Measurements from ENCODE around the gene HS6ST1.

HS6ST1 gene

GRCh38 chr2:128298286-128298685 is 20.4 kb downstream of the HS6ST1 start:
- DNase-seq: no peak

- no peak for DNase-seq
Measured at GRCh38 chr2:128293870-128294455, 24.7 kb downstream of the HS6ST1 start.

GRCh38 chr2:128293426-128293755 is 25.3 kb downstream of the HS6ST1 start:
- no peak for DNase-seq

GRCh38 chr2:128292599-128293425 is 25.9 kb downstream of the HS6ST1 start:
- no peak for DNase-seq

GRCh38 chr2:128291844-128292598 is 26.6 kb downstream of the HS6ST1 start:
- DNase-seq: no peak

GRCh38 chr2:128291161-128291843 is 27.4 kb downstream of the HS6ST1 start:
- DNase-seq: no peak

- no peak for DNase-seq
Measured at GRCh38 chr2:128290356-128290755, 28.3 kb downstream of the HS6ST1 start.

GRCh38 chr2:128289439-128289838 is 29.2 kb downstream of the HS6ST1 start:
- DNase-seq: no peak

GRCh38 chr2:128288781-128289180 is 29.9 kb downstream of the HS6ST1 start:
- no peak for DNase-seq

- no peak for DNase-seq
Measured at GRCh38 chr2:128287780-128288735, 30.6 kb downstream of the HS6ST1 start.

GRCh38 chr2:128286905-128287779 is 31.5 kb downstream of the HS6ST1 start:
- DNase-seq: no peak

GRCh38 chr2:128286011-128286721 is 32.5 kb downstream of the HS6ST1 start:
- no peak for DNase-seq

GRCh38 chr2:128285329-128285931 is 33.2 kb downstream of the HS6ST1 start:
- no peak for DNase-seq

GRCh38 chr2:128284841-128285240 is 33.8 kb downstream of the HS6ST1 start:
- no peak for DNase-seq

GRCh38 chr2:128284037-128284441 is 34.6 kb downstream of the HS6ST1 start:
- no peak for DNase-seq

GRCh38 chr2:128282976-128283810 is 35.5 kb downstream of the HS6ST1 start:
- DNase-seq: no peak

GRCh38 chr2:128282246-128282975 is 36.3 kb downstream of the HS6ST1 start:
- no peak for DNase-seq

GRCh38 chr2:128281852-128282245 is 36.8 kb downstream of the HS6ST1 start:
- no peak for DNase-seq
